ENCODE data around the gene GRM1. TPM values are rescaled to one million over a fixed set of nuclear protein-coding genes. Genes with fewer than 3 reads are reported as not detected.
"Not testable (repeated sequence)": the region's sequence is repeated elsewhere in the genome, so short reads cannot be mapped to it uniquely, and the experiment has no call there.

GRM1 gene
- total and polyA plus RNA-seq, 9 of the 15 experiments (the other 6 are each of a cell fraction or from before 2014, with no cell fraction given) = not detected

GRCh38 chr6:146240322-146240721 is 211.5 kb downstream of the GRM1 start (continued):
- no peak for TF ChIP-seq MLLT1 (IDR thresholded peaks at IDR 0.05)
- no peak for TF ChIP-seq HNRNPH1 (optimal IDR thresholded peaks at IDR 0.05; ENCODE audit: low read depth, low read length)
- TF ChIP-seq DNMT1 (IDR thresholded peaks at IDR 0.05) = no peak
- no peak for TF ChIP-seq SP2 (IDR thresholded peaks at IDR 0.05; ENCODE audit: extremely low read depth, low read depth, low read length, poor library complexity, severe bottlenecking)
- no peak for TF ChIP-seq TCF15 (CRISPR knock-in tag; IDR thresholded peaks at IDR 0.05)

GRCh38 chr6:146240807-146241206 is 211.9 kb downstream of the GRM1 start:
- DNase-seq (ENCODE audit: extremely low read depth in 1 of 4, low spot score in 3 of 4) = no peak
- no peaks in the 10 kb centered on the region for H3K9me3 ChIP-seq (replicated peaks; ENCODE audit: control insufficient read depth, insufficient read depth, low read depth, low read length)
- ATAC-seq = no peak
- no peak overlapping the region for H2AFZ ChIP-seq (ENCODE audit: low read depth, low read length)
- H4K20me1 ChIP-seq (replicated peaks; ENCODE audit: control insufficient read depth, insufficient read depth, low read length) = no peaks in the 10 kb centered on the region
- intact Hi-C loops (cut with micrococcal nuclease) (no loop called here), in situ Hi-C loops (cut with MboI) (no loop called here)
- no peak overlapping the region for H3K27ac ChIP-seq (ENCODE audit: extremely low read depth, low read depth, low read length)
- no TSS peak for BruUV-seq (replicated peaks)
- H3K4me3 ChIP-seq = no peak overlapping the region
- no peaks in the 10 kb centered on the region for H3K9me1 ChIP-seq (ENCODE audit: control insufficient read depth, insufficient read depth, low read length)
- no peaks in the 10 kb centered on the region for H3K4me1 ChIP-seq (replicated peaks in 1 of 2; ENCODE audit: control insufficient read depth in 2 of 2, insufficient read depth in 2 of 2, low read length in 2 of 2)
- WGBS (ENCODE audit: insufficient coverage, low coverage, missing lambda C conversion rate) = 0% methylated on average over 2 of the region's 2 CpGs
- no peak for FAIRE-seq
- H3K9ac ChIP-seq (ENCODE audit: insufficient read depth in 1 of 2, low read depth in 2 of 2, low read length in 2 of 2) = no peak overlapping the region
- ChIA-PET CTCF (ENCODE audit: low intra/inter-chr PET ratio) (no interaction called here), POLR2A (no interaction called here)
- no peaks in the 10 kb centered on the region for H3K36me3 ChIP-seq (ENCODE audit: control insufficient read depth, insufficient read depth, low read length)
- H3K79me2 ChIP-seq (ENCODE audit: control insufficient read depth, insufficient read depth, low read length) = no peaks in the 10 kb centered on the region
- no peak overlapping the region for H3K4me2 ChIP-seq (ENCODE audit: insufficient read depth, low read length)
- no peak for TF ChIP-seq DMBX1 (CRISPR knock-in tag; IDR thresholded peaks at IDR 0.05; ENCODE audit: borderline replicate concordance)
- no peaks in the 10 kb centered on the region for H3K27me3 ChIP-seq (ENCODE audit: control insufficient read depth in 2 of 2, insufficient read depth in 2 of 2, low read length in 2 of 2)

- DNase-seq (ENCODE audit: extremely low read depth in 1 of 4, low spot score in 3 of 4); in situ Hi-C loops (cut with MboI): not testable (repeated sequence)
These were observed 214.8 kb downstream of the GRM1 start for GRCh38 chr6:146243646-146244045.

More at GRCh38 chr6:146243646-146244045, 214.8 kb downstream of the GRM1 start:
- H3K4me1 ChIP-seq (replicated peaks in 1 of 2; ENCODE audit: control insufficient read depth in 2 of 2, insufficient read depth in 2 of 2, low read length in 2 of 2); CTCF ChIA-PET (ENCODE audit: low intra/inter-chr PET ratio); POLR2A ChIA-PET; intact Hi-C loops (cut with micrococcal nuclease); H4K20me1 ChIP-seq (replicated peaks; ENCODE audit: control insufficient read depth, insufficient read depth, low read length); H2AFZ ChIP-seq (ENCODE audit: low read depth, low read length); H3K9me3 ChIP-seq (replicated peaks; ENCODE audit: control insufficient read depth, insufficient read depth, low read depth, low read length); H3K9me1 ChIP-seq (ENCODE audit: control insufficient read depth, insufficient read depth, low read length); BruUV-seq (replicated peaks); H3K4me3 ChIP-seq; FAIRE-seq; H3K9ac ChIP-seq (ENCODE audit: insufficient read depth in 1 of 2, low read depth in 2 of 2, low read length in 2 of 2); H3K36me3 ChIP-seq (ENCODE audit: control insufficient read depth, insufficient read depth, low read length); H3K27me3 ChIP-seq (ENCODE audit: control insufficient read depth in 2 of 2, insufficient read depth in 2 of 2, low read length in 2 of 2); ATAC-seq; H3K79me2 ChIP-seq (ENCODE audit: control insufficient read depth, insufficient read depth, low read length); H3K27ac ChIP-seq (ENCODE audit: extremely low read depth, low read depth, low read length); H3K4me2 ChIP-seq (ENCODE audit: insufficient read depth, low read length): not testable (repeated sequence)
- 3% methylated on average over 5 of the region's 5 CpGs for WGBS (ENCODE audit: insufficient coverage, low coverage, missing lambda C conversion rate)
